Glomerular visceral epithelial cell (primary cell): ENCODE results near the gene PTPRM.
A peak's percentile ranks its signal among the peaks of the same experiment; 100 is the strongest.

Source experiments
- DNase-seq: peaks from one replicate; pipeline ENCODE4 v3.0.0-alpha.2; 2016; ENCODE audit errors: extremely low spot score

PTPRM gene

DNA sequence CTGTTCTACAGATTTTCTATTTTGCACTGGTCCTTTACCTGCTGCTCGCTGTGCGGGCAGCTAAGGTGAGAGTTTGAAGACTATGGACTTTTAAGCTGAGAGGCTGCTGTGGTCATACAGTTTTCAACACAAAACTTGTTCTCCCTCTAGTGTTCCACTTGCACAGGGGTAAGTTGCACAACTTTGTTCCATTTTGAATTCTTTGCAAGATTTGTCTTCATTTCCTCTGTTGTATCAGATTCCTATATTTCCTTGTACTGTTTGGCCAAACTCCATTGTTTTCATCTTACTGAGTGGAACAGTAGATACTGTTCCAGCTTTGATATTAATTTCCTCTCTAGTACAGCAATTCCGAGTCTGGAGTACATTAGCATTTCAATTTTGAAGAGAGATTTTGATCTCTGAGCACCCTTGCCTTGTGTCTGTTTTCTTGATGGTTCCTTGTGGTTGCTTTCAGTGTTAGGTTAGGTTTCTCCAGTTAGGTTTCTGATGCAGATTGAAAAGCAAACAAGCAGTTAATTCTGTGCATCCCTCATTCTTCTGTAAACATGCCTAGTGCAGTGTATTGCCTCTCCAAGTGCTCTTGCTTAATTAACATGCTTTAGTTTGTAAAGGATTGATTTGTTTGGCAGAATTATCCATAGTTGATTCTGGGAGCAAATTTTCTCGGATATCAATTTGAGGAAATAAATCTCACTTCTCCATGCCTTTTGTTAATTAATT lies 188.8 kb downstream of the PTPRM start:
- DNase-seq: no peak

DNA sequence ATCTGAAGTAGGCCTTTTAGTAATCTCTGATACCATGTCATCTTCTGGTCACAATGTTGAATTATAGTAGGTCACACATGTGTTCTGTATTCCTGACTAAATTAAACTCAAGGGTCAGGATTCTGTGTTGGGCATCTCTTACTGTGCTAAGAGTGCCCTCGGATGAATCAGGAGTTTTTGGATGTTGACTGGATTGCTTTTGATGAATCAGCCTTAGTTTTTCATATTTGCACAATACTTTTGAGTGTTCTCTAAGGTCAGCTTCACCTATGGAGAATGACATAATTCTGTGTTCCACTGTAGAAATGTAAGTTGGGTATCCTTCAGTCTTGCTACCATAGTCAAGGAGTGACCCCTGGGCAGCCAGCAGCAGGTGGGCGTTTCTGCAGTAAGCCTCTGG lies 190.1 kb downstream of the PTPRM start:
- no peak for DNase-seq

DNA sequence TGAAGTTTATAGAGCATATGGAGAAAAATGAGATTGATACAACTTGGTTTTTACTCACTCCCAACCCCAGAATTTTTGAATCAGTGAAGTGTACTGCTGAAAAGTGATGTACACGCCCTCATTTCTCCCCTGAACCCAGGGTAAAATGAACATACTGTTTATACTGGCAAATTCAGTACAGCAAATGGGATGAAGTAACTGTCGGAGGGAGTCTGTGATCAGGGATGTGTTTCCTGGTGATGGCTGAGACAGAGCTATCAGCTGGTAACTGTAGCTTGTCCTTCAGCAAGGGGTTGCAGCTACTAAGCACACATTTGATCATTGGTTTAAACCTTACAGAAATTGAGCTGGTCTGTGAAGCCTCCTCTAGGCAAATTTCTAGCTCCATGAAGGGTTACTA lies 191.6 kb downstream of the PTPRM start:
- no peak for DNase-seq

DNA sequence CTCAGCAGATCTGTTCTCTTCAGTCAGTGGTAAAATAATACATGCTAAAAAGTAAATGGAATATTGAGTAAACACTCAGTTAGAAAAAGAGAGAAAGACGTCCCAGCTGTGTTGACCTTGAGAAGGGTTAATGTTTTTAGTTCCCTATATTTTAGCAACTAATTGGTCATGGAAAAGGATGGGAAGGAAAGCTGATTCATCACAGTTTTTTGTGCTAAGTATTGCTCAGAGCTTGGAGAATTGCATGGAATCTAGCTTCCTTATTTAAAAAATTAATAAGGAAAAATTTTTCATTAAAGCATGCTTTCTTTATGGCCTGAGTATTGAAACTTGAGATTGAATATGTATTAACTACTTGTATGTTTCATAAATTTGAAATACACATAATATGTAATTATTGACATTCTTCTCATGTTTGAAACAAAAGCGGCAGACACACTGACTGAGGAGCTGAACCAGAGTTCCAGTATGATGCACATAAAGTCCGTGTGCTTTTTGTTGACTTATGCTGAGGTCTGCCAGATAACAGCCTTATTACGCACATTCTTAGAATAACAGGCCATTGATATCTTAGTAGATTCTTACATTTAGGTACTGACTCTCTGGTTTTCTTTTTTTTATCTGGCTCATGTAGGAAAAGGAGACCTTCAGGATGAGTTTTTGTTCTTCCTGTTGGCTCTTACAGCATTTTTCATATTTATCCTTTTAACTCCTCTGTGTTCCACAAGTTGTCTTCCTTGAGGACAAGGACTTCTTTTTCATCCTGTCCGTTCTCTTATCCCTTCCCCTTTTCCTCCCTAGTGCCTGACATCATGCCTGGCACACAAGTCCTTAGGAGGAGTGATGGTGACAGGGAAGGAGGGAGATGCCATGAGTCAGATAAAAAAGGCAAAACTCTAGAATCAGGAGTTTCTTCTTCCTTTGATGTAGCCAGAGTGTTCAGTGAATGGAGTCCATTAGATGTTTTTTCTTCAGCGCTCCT lies 194.1 kb downstream of the PTPRM start:
- DNase-seq: peak; percentile 50

DNA sequence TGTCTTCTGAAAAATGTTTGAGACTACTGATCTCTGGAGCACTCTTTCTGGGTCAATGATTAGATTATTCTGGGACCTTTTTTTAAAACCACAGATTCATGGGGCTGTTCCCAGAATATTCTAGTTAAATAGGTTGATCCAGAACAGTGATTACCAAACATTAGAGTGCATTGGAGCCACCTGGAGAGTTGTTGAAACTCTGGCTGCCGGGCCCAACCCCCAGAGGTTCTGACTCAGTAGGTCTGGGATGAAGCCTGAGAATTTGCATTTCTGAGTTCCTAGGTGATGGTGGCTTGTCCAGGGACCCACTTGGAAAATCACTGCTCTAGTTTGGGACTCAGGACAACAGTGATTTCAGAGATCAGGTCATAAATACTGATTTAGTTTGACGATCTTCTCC lies 197.3 kb downstream of the PTPRM start:
- DNase-seq: peak; percentile 18

DNA sequence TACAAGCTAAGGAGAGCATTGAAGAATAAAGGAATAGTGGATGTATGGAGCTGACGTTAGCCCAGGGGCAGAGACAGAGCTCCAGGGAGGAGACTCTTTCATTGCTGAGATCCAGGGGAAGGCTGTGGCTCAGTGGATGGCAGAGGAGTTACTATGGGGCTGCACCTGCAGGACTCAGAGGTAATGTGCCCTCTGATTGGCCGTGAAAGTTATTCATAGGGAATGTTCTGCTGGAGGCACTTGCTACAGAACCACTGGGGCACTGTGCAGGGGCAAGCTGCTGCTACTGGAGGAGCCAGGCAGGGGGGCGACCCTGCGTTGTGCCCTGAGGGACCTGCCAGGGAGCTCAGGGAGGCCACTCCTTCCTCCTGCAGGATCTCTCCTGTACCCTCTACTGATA lies 199.2 kb downstream of the PTPRM start:
- no peak for DNase-seq

DNA sequence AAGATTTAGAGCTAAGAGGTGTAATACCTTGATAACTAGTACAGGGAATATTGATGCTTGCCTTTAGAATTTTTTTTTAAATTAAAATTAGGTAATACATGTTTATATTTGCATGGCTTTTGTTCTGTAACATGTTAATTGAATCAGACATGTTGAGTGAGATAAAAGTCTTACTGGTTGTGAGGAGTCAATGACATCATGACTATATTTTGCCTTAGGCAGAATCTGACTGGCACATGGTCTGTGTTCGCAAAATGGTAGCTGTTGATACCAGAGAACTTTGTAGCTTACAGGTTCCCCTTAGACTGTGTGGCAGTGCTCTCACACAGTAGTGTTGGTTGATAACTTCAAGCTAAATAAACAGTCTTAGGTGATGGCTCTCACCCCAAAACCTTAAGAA lies 199.7 kb downstream of the PTPRM start:
- no peak for DNase-seq

DNA sequence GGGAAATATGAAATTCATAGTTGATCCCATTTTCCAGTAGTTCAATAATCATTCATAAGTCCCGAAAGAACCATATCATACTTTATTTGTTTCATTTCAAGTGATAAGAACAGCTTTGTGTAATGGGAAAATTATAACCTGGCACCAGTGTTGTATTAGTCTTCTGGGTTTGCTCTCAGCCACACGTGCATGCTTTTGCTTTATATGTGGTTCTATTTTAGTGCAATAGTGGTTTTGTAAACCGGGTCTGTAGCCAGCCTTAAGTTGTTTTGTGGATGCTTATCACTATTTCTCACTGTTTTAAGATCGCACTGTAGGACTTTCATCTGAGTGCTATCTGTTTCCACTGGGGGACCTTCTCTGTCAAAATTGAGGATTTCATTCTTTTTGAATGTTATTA lies 203.8 kb downstream of the PTPRM start:
- no peak for DNase-seq

DNA sequence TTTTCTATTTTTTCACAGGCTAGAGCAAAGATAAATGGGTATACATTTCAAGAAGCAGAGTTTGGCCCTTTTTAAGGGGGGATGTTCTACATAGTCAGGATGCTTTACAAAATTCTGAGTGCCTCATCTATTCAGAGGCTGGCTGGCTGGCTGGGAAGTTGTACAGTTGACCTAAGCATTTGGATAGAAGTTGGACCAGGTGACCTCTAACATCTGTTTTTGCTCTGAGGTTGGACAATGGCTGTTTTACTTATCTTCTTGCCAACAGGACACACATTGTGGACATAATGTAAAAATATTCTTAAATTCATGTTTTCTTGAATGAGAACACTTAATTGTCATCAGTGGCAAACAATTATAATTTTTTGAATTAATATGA lies 205.4 kb downstream of the PTPRM start:
- DNase-seq: no peak

DNA sequence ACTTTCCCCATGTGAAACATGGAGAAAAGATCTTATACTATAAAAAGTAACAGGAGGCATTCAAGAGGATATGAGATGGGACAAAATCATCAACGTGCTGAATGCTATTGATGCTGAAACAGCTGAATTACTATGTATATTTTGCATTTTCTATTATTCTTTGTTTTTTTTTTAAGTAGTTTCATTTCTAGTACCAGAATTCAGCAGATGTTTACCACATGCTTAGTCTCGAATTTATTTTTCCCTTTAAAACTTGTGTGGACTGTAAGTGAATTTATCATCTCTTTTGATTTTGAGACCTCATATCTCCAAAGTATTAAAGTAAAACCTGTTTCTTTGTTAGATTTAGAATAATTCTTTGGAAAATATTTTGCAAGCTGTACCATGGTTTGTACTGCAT lies 205.8 kb downstream of the PTPRM start:
- no peak for DNase-seq

DNA sequence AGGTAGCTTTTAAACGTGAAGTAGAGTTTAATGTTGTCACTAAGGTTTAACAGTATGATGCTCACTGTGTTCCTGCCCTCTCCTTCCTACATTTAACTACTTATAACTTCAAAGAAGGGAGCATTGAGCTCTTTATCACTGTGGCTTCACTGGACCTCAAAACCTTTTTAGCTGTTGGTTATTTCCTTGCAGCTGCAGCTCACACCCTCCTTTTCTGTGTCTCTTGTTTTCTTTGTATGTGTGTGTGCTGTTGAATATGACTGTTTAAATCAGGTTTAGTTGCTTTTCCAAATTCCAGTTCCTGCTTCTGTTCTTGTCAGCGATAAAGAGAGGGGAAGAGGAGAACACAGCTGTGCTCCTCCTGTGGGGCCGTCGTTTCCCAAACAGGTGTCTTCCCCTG lies 208.0 kb downstream of the PTPRM start:
- no peak for DNase-seq

DNA sequence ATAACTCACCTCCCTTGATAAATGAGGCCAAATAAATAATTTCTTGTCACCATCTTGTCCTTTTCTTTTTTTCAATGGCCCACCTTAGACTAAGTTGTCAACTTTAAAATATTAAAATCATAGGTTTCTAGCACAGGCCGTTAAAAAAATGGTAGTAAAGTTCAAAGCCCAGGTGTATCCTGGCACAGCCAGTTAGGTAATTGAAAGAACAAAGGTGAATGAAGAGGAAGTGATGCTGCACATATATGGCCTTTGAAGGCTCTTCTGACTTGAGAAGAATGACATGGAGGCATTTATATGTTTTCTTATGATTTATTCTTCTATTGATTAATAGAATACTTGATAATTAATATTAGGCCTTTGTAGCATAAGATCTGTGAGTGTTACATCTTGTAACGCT lies 208.7 kb downstream of the PTPRM start:
- no peak for DNase-seq

DNA sequence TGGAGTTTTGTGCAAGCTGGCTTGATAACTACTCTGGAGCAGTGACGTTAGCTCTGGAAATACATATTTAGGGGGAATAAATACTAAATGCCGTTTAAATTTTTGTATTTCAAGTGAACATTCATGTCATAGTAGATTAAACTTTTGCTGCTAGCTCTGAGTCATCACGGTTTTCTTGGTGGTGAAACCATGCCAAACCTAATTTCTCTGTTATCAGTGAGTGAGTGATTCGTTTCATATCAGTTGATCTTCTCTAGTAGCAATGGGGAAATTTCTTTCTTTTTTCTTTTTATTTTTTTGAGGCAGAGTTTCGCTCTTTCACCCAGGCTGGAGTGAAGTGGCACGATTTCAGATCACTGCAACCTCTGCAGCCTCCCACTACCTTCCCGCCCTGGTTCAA lies 211.1 kb downstream of the PTPRM start:
- DNase-seq: no peak

DNA sequence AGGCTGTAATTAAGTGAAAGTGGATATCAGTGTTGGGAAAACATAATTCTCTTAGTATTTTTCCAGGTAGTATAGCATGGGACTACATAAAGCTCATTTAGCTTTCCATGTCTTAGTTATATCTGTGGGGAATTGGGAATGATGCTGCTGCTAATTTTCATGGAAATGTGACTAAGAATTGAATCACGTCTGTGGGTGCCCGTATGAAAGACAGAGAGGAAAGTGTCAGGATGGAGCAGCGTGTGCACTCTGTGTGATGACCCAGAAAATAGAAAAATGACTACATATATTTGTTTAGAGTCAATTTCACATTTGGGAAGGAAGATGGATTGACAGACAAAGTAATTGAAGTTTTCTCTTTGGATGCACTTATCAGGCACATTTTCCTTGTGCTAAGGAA lies 212.1 kb downstream of the PTPRM start:
- peak; percentile 25 for DNase-seq

DNA sequence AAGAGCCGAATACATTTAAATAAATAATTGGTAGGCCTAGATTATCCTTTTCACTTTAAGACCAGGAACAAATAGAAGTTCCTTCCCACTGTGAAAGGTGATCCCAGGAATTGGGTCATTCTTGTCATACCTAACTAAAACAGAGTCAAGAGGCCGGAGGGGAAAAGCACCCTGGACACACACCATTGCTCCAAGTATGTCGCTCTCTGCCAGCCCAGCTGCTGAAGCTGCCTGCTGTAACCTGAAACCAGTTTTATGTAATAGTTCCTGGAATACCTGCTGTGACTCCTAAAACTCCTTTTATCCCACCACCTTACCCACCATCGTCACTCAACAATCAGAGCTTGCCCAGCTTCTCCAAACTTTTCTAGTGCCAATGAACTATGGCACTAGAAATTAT lies 217.1 kb downstream of the PTPRM start:
- DNase-seq: peak; percentile 55

DNA sequence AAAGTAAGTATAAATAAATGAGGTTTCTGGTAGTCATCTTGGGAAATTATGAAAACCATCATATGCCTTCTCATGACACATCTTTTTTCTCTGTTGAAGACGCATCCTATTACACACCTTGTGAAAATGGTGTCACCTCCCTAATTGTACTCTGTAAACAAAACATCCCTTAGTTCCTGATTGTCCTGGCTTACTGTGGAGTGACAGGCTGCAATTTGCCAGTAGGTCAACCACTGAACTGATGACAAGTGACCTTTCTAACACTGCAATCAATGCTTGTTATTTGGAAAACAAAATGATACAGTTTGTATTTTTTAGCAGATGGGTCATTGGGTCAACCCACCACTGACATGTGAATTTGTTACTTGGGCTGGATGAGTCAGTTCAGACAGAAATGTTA lies 219.5 kb downstream of the PTPRM start:
- DNase-seq: no peak

DNA sequence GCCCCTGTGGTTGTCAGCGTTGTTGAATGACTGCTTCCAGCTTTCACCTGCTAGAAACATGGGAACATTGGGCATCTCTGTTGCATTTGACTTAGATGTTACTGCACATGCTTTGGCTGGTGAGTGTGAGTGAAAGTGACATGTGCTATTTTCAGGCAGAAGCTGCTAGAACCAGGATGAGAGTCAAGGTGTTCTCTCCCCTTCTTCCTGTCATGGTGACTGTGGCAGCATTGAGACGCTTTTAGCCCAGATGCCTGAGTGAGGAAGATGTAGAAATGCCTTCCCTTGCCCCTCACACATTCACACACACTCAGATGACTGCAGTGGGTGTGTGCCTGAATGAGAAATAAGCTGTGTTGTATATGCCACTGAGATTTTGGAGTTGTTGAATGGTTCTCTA lies 220.2 kb downstream of the PTPRM start:
- DNase-seq: no peak

DNA sequence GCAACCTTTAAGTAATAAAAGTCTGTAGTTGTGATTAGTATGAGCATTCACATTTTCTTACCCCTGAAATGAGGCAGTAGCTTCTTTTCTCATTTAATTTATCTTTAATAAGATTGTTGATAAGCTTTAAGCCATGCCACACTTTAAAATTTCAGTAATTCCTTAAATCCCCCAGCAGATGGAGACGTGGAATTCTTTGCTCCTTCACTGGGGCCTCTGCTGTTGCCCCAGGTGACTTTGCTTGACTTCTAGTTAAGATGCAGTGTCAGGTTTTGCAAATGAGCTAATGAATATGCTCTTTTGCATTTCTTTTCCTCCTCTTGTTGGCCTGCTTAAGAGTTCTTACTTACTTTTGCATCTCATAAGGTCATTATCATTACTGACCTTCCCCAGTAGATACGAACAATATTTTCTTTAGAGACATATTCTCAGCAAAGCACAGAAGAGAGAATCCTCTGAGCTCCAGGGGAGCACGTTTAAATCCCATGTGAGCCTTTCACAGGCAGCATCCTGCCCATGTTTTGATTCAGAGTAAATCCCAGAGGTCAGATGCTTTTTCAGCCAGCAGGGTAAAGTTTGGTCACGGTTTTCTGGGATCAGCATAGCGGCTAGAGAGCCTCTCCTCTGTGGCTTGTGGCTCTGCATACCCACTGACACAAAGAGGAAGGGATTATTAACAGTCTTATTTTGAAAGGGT lies 222.9 kb downstream of the PTPRM start:
- peak; percentile 53 for DNase-seq

DNA sequence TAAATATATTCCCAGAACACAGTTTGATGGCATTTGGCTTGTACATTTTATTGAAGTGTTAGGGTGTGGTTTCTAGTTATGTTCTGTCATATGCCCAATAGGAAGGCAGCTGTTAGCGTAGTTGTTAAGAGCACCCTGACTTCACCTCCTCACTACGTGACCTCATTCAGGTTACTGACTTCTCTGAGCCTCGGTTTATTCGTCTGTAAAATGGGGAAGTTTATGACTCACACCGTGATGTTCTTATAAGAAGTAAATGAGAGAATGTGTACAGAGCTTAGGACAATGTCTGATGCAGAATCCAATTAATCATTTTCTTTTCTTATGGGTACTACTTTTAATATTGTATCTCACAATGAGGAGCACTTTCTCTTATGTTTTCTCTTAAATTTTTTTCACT lies 226.0 kb downstream of the PTPRM start:
- DNase-seq: no peak

DNA sequence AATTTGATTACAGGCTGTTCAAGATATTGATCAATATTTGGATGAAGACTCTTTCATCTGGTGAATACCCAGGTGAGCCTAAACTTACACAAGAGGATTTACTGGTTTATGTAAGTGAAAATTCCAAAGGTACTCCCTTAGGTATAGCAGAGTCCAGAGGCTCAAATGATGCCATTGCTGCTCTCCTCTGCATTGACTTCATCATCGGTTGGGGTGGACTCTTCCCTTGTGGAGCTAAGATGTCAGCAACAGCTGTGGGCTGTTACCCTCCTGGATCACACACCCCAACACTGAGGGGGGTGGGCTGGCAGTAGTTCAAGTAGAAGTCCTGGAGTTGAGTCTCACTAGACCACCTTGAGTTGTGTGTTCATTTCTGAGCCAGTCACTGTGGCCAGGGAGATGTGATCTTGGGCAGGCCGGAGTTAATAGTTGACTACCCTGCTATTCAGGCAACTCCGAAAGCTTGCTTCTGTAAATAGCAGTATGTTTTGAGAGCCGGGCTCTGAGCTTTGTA lies 236.9 kb downstream of the PTPRM start:
- DNase-seq: peak; percentile 47

DNA sequence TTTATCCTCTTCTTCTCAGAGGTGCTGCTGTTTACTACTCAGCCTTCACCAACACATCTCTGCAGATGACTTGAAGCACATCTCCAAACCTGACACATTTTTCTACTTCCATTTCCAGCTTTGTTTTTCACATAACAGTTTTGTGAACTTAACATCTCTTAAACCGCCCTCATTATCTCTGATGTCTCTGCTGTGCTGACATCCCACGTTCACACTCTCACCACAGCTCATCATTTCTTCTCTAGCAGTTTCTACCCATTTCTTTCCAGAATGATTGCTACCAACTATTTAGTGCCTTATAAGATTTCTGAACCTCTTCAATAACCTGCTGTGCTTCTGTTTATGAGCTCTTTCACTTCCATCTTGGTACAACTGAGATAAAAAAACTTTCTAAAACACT lies 238.0 kb downstream of the PTPRM start:
- DNase-seq: no peak

DNA sequence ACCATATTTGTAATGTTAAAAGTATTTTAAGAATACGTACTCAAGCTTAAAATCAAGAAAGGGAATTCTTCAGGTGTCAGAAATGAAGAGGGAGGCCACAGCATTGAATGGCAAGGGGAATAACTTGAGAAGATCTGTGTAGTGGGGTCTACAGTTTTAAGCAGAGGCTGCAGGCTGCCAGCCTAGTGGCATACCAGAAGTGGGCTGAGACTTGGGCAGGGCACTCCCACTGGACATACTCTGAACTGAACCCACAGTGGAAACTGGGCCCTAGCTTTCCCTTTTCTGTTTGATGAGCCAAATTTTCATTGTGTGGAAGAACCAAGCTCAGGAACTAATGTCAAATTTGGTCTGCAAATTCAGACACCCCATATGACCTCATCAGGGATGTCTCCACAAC lies 238.8 kb downstream of the PTPRM start:
- no peak for DNase-seq
